HG03558 (cell line): Measurements from ENCODE around the gene VDAC1.
"Not testable (repeated sequence)": the region's sequence is repeated elsewhere in the genome, so short reads cannot be mapped to it uniquely, and the experiment has no call there.

Experiments
- ATAC-seq: cut with Tn5 transposase; IDR thresholded peaks from one replicate; pipeline ENCODE4 v1.9.1; 2021; ENCODE audit warnings: moderate number of reproducible peaks; ENCODE audit not compliant: unreplicated experiment; ENCODE audit errors: extremely low read depth

Gene VDAC1

GRCh38 chr5:133996683-133997252 lies 8.0 kb downstream of the VDAC1 start:
- no peak for ATAC-seq

- no peak for ATAC-seq
These were observed 8.8 kb downstream of the VDAC1 start for GRCh38 chr5:133995883-133996563.

- no peak for ATAC-seq
These were observed 9.4 kb downstream of the VDAC1 start for GRCh38 chr5:133995341-133995740.

- ATAC-seq, result no peak
These were observed 9.8 kb downstream of the VDAC1 start for GRCh38 chr5:133994990-133995333.

- ATAC-seq, result no peak
These were observed 10.3 kb downstream of the VDAC1 start for GRCh38 chr5:133994297-133994989.

GRCh38 chr5:133993185-133993936 lies 11.4 kb downstream of the VDAC1 start:
- ATAC-seq, result no peak

- no peak for ATAC-seq
These were observed 12.2 kb downstream of the VDAC1 start for GRCh38 chr5:133992429-133993155.

- no peak for ATAC-seq
These were observed 13.4 kb downstream of the VDAC1 start for GRCh38 chr5:133991171-133991910.

GRCh38 chr5:133990396-133990795 lies 14.4 kb downstream of the VDAC1 start:
- ATAC-seq, result no peak

GRCh38 chr5:133985540-133986180 lies 19.1 kb downstream of the VDAC1 start:
- ATAC-seq, result no peak

GRCh38 chr5:133983674-133984073 lies 21.1 kb downstream of the VDAC1 start:
- no peak for ATAC-seq

- no peak for ATAC-seq
These were observed 23.1 kb downstream of the VDAC1 start for GRCh38 chr5:133981714-133982113.

- ATAC-seq, result no peak
These were observed 24.1 kb downstream of the VDAC1 start for GRCh38 chr5:133980652-133981051.

GRCh38 chr5:133978943-133979342 lies 25.8 kb downstream of the VDAC1 start:
- no peak for ATAC-seq

GRCh38 chr5:133977858-133978257 lies 26.9 kb downstream of the VDAC1 start:
- ATAC-seq, result no peak

GRCh38 chr5:133977161-133977787 lies 27.5 kb downstream of the VDAC1 start:
- ATAC-seq, result no peak

- not testable (repeated sequence) for ATAC-seq
These were observed 29.2 kb downstream of the VDAC1 start for GRCh38 chr5:133975546-133975945.

- no peak for ATAC-seq
These were observed 30.6 kb downstream of the VDAC1 start for GRCh38 chr5:133974142-133974541.
